GM12878 (cell line): ENCODE results near the gene IFIT2. TPM values are rescaled to one million over a fixed set of nuclear protein-coding genes. Genes with fewer than 3 reads are reported as not detected.

ENCODE experiments used
- ATAC-seq: fragments of 200-7000 bp; cut with Tn5 transposase; 3 replicates; pipeline ENCODE4 v1.9.1; 2020; ENCODE audit warnings: mild to moderate bottlenecking, moderate library complexity
- BruUV-seq: library from RNA; stranded (reverse); fragments of 400-500 nt; replicated peaks from 2 replicates; lab custom pipeline; 2021; lab: Mats Ljungman, UMichigan
- CTCF ChIA-PET: fragments of 300-600 bp; sonication (Branson Sonifier 250); formaldehyde crosslinking; extraction: SDS; loops from one replicate; lab custom pipeline; 2021; ENCODE audit warnings: inconsistent platforms; lab: Yijun Ruan, JAX
- POLR2A ChIA-PET: fragments of 350-600 bp; formaldehyde crosslinking; extraction: SDS; loops from one replicate; lab custom pipeline; 2021; ENCODE audit warnings: inconsistent platforms; lab: Charles Lee
- RAD21 ChIA-PET: fragments of 300-600 bp; sonication (Branson Sonifier 250); formaldehyde crosslinking; loops from one replicate; lab custom pipeline; 2023; ENCODE audit warnings: antibody characterized with exemption; ENCODE audit not compliant: unreplicated experiment; lab: Charles Lee
- SMC1A ChIA-PET: fragments of 300-600 bp; sonication (Branson Sonifier 250); formaldehyde crosslinking; loops from one replicate; lab custom pipeline; 2023; ENCODE audit not compliant: unreplicated experiment, uncharacterized antibody; lab: Charles Lee
- DNase-seq: peaks from one replicate; pipeline ENCODE4 v3.0.0-alpha.2; 2011; ENCODE audit warnings: low read depth, low spot score
- FAIRE-seq: peaks from 3 replicates; lab custom pipeline; 2011; peaks lifted over from hg19 to GRCh38; lab: Jason Lieb, UNC
- H2AFZ ChIP-seq: 2 replicates; pipeline ENCODE4 v1.6.0; 2011; ENCODE audit warnings: low read depth, low read length, control low read depth; ENCODE audit not compliant: control insufficient read depth
- H3K27ac ChIP-seq: 2 replicates; pipeline ENCODE4 v1.5.1; 2011; ENCODE audit warnings: control low read depth; ENCODE audit not compliant: control insufficient read depth, insufficient read depth
- H3K27me3 ChIP-seq, 2 experiments: replicated peaks in 1 of 2; 2 replicates each; pipeline versions ENCODE4 v1.6.0 to v1.6.1; 2011; ENCODE audit warnings: low read length in 1 of 2; ENCODE audit not compliant: control insufficient read depth in 2 of 2, insufficient read depth in 2 of 2
- H3K36me3 ChIP-seq, 2 experiments: 2 replicates each; pipeline ENCODE4 v1.5.1; 2011; ENCODE audit warnings: low read length in 1 of 2; ENCODE audit not compliant: control insufficient read depth in 2 of 2, insufficient read depth in 2 of 2
- H3K4me1 ChIP-seq: 2 replicates; pipeline ENCODE4 v1.6.1; 2011; ENCODE audit warnings: mild to moderate bottlenecking, low read length, moderate library complexity, mixed read lengths; ENCODE audit not compliant: control insufficient read depth, insufficient read depth
- H3K4me2 ChIP-seq: 2 replicates; pipeline ENCODE4 v1.6.0; 2011; ENCODE audit warnings: control low read depth; ENCODE audit not compliant: control insufficient read depth, insufficient read depth
- H3K4me3 ChIP-seq: fragments of 200-600 bp; sonication (generic); 2 replicates; pipeline ENCODE4 v1.5.1; 2016
- H3K79me2 ChIP-seq: 2 replicates; pipeline ENCODE4 v1.6.0; 2011; ENCODE audit warnings: low read length; ENCODE audit not compliant: control insufficient read depth, insufficient read depth
- H3K9ac ChIP-seq: 2 replicates; pipeline ENCODE4 v1.8.0; 2011; ENCODE audit warnings: low read length, control low read depth, mixed read lengths; ENCODE audit not compliant: control insufficient read depth, insufficient read depth
- H3K9me3 ChIP-seq: replicated peaks from 3 replicates; pipeline ENCODE4 v1.5.1; 2011; ENCODE audit warnings: mild to moderate bottlenecking, low read length; ENCODE audit not compliant: control insufficient read depth, insufficient read depth
- H4K20me1 ChIP-seq: 2 replicates; pipeline ENCODE4 v1.6.0; 2011; ENCODE audit not compliant: control insufficient read depth, insufficient read depth
- ATF2 ChIP-seq: IDR thresholded peaks from 2 replicates; pipeline ENCODE4 v1.6.1; 2012; ENCODE audit warnings: low read length, inconsistent platforms
- BRCA1 ChIP-seq: IDR thresholded peaks from 2 replicates; pipeline ENCODE4 v1.6.1; 2011; ENCODE audit warnings: low read depth, low read length, improper control_type of control experiment
- CHD2 ChIP-seq: IDR thresholded peaks from 2 replicates; pipeline ENCODE4 v1.6.1; 2011; ENCODE audit warnings: low read depth, low read length, improper control_type of control experiment, borderline replicate concordance
- CHD4 ChIP-seq: fragments of 200-600 bp; sonication (generic); IDR thresholded peaks from 2 replicates; pipeline ENCODE4 v1.6.1; 2016; ENCODE audit warnings: mild to moderate bottlenecking
- CTCF ChIP-seq, 3 experiments: IDR thresholded peaks in 2 of 3; conservative IDR thresholded peaks in 1 of 3; 2 replicates each; pipeline ENCODE4 v1.5.1; 2011; ENCODE audit warnings: low read depth in 3 of 3, low read length in 3 of 3, mild to moderate bottlenecking in 3 of 3, control low read depth in 2 of 3, moderate library complexity in 2 of 3, inconsistent platforms in 1 of 3, mixed read lengths in 1 of 3; ENCODE audit not compliant: control insufficient read depth in 2 of 3, insufficient read depth in 1 of 3; ENCODE audit errors: extremely low read depth in 1 of 3
- GATAD2B ChIP-seq: fragments of 450-650 bp; conservative IDR thresholded peaks from 2 replicates; pipeline ENCODE4 v1.6.1; 2017; ENCODE audit warnings: low read depth, mild to moderate bottlenecking, moderate library complexity
- IKZF1 ChIP-seq: fragments of 450-650 bp; conservative IDR thresholded peaks from 2 replicates; pipeline ENCODE4 v1.6.1; 2017; ENCODE audit warnings: antibody characterized with exemption, mild to moderate bottlenecking
- NFXL1 ChIP-seq: fragments of 450-650 bp; IDR thresholded peaks from 2 replicates; pipeline ENCODE4 v1.6.1; 2017; ENCODE audit warnings: antibody characterized with exemption, mild to moderate bottlenecking, borderline replicate concordance
- PML ChIP-seq: IDR thresholded peaks from 2 replicates; pipeline ENCODE4 v1.6.1; 2012; ENCODE audit warnings: low read length, inconsistent platforms
- POLR2A ChIP-seq: IDR thresholded peaks from 2 replicates; pipeline ENCODE4 v1.6.1; 2011; ENCODE audit warnings: low read depth, mild to moderate bottlenecking, low read length
- RFX5 ChIP-seq: IDR thresholded peaks from 2 replicates; pipeline ENCODE4 v1.6.1; 2011; ENCODE audit warnings: low read depth, low read length, improper control_type of control experiment
- RUNX3 ChIP-seq: IDR thresholded peaks from 2 replicates; pipeline ENCODE4 v1.6.1; 2012; ENCODE audit warnings: low read length, inconsistent platforms
- SREBF2 ChIP-seq: IDR thresholded peaks from 2 replicates; pipeline ENCODE4 v1.6.1; 2012; ENCODE audit warnings: mild to moderate bottlenecking, low read length
- ZNF384 ChIP-seq: IDR thresholded peaks from 2 replicates; pipeline ENCODE4 v1.6.1; 2012; ENCODE audit warnings: low read depth, mild to moderate bottlenecking, low read length, improper control_type of control experiment, borderline replicate concordance
- ZNF687 ChIP-seq: fragments of 450-650 bp; IDR thresholded peaks from 2 replicates; pipeline ENCODE4 v1.6.1; 2017; ENCODE audit warnings: mild to moderate bottlenecking, moderate library complexity
- WGBS: methylation state at CpG from one replicate; pipeline ENCODE4 v1.1.6; 2016; ENCODE audit warnings: low lambda C conversion rate; ENCODE audit not compliant: insufficient replicate concordance, insufficient coverage; ENCODE audit errors: missing lambda C conversion rate; 5-methylcytosine and 5-hydroxymethylcytosine counted together
- in situ Hi-C: fragments of 300-500 bp; cut with MboI; formaldehyde crosslinking; loops from 9 replicates; pipeline ENCODE4 v1.14.3; 2018; ENCODE audit warnings: mixed read lengths
- intact Hi-C: fragments of 100-400 bp; cut with micrococcal nuclease; formaldehyde crosslinking; loops from one replicate; pipeline ENCODE4 v1.14.2; 2022; ENCODE audit not compliant: unreplicated experiment
- polyA plus RNA-seq, 11 experiments: library from polyadenylated mRNA; depleted of rRNA in 4 of 11; unstranded in 6 of 11; stranded (reverse) in 5 of 11; fragments of >200 nt; fragmentation: Nextera tagmentation in 4 of 11; fragmentation: Illumina TruSeq in 1 of 11; extraction: Ambion mirVana in 4 of 11; extraction: Trizol in 1 of 11; gene quantifications; 1 replicate in 1 of 11; 2 replicates in 10 of 11; pipeline versions ENCODE4 v1.2.1 to v1.2.3, GENCODE V29; 2011 to 2016; ENCODE audit warnings: inconsistent platforms in 2 of 11, missing spikeins in 2 of 11, low read depth in 1 of 11
- total RNA-seq, 4 experiments: library from RNA; depleted of rRNA in 3 of 4; stranded (reverse); fragments of >200 nt in 3 of 4; fragmentation: Illumina TruSeq in 1 of 4; extraction: Trizol in 1 of 4; gene quantifications; 2 replicates each; pipeline versions ENCODE4 v1.2.1 to v1.2.3, GENCODE V29; 2013 to 2021

Gene IFIT2
- total and polyA plus RNA-seq, 10 of the 15 experiments (the other 5 are each of a cell fraction or from before 2014, with no cell fraction given) = 5.2 to 14.8 (median 9.7) TPM

- BruUV-seq = no TSS peak
- CTCF ChIA-PET = interaction anchor here (2.6 kb wide), 1 partner anchor 102 kb away, joined by 14 read pairs; no protein-coding TSS in a partner anchor
- no peak for DNase-seq
- Histone ChIP-seq H3K27ac (no peak overlapping the region), H2AFZ (no peak overlapping the region), H4K20me1 (no peaks in the 10 kb centered on the region), H3K4me1 (no peaks in the 10 kb centered on the region), H3K27me3 (no peaks in the 10 kb centered on the region), H3K4me3 (no peak overlapping the region), H3K36me3 (no peaks in the 10 kb centered on the region; a peak in 1 of 4 replicates), H3K9ac (no peak overlapping the region), H3K4me2 (no peak overlapping the region), H3K79me2 (no peaks in the 10 kb centered on the region), H3K9me3 (peaks cover 8% of the 10 kb centered on the region; the same call in 2 of the 3 replicates)
- POLR2A ChIA-PET = no interaction called here
- SMC1A ChIA-PET = interaction anchor here (0.7 kb wide), 1 partner anchor 103 kb away, joined by 4 read pairs; no protein-coding TSS in a partner anchor
- RAD21 ChIA-PET = no interaction called here
- WGBS = 0% methylated on average over 1 of the region's 1 CpG
- in situ Hi-C loops = no loop called here
- FAIRE-seq = no peak
- intact Hi-C loops = no loop called here
- ATAC-seq = no peak
- no peak for TF ChIP-seq CTCF (IDR thresholded peaks at IDR 0.05 in 2 of 3, conservative IDR thresholded peaks at IDR 0.05 in 1 of 3; ENCODE audit: control insufficient read depth in 2 of 3, extremely low read depth in 1 of 3, insufficient read depth in 1 of 3, low read depth in 3 of 3, low read length in 3 of 3)
- no peak for TF ChIP-seq BRCA1
- TF ChIP-seq SREBF2 = no peak
- no peak for TF ChIP-seq GATAD2B
- TF ChIP-seq ZNF384 = no peak
- no peak for TF ChIP-seq RUNX3
- TF ChIP-seq NFXL1 = no peak
- no peak for TF ChIP-seq ZNF687
- no peak for TF ChIP-seq CHD4
- TF ChIP-seq PML = no peak
- TF ChIP-seq IKZF1 = no peak
- TF ChIP-seq CHD2 = no peak
- no peak for TF ChIP-seq ATF2
- no peak for TF ChIP-seq POLR2A
- no peak for TF ChIP-seq RFX5
Measured at GRCh38 chr10:89266721-89267453, 35.0 kb upstream of the IFIT2 start.
